ENCODE measurements around the gene MRFAP1L1.
A peak's percentile ranks its signal among the peaks of the same experiment; 100 is the strongest.

Gene MRFAP1L1

GRCh38 chr4:6718932-6719610 is 9.4 kb upstream of the MRFAP1L1 start:
- no peak for DNase-seq (ENCODE audit: low read depth in 1 of 2, low spot score in 1 of 2)
- no peak overlapping the region for H3K4me3 ChIP-seq (replicated peaks; ENCODE audit: insufficient read depth, low read length)
- no peak overlapping the region for H3K27ac ChIP-seq (replicated peaks)
- no peak for TF ChIP-seq SPI1 (IDR thresholded peaks at IDR 0.05; ENCODE audit: borderline replicate concordance, low read depth)
- no peak for TF ChIP-seq GABPA (IDR thresholded peaks at IDR 0.05; ENCODE audit: low read depth)
- TF ChIP-seq CTCF (IDR thresholded peaks at IDR 0.05; ENCODE audit: insufficient read depth, low read length) = no peak
- TF ChIP-seq REST (IDR thresholded peaks at IDR 0.05; ENCODE audit: insufficient replicate concordance, low read depth) = no peak
- TF ChIP-seq POLR2AphosphoS5 (IDR thresholded peaks at IDR 0.05; ENCODE audit: low read depth) = no peak
- H3K27me3 ChIP-seq (ENCODE audit: insufficient read depth, poor library complexity, severe bottlenecking) = no peaks in the 10 kb centered on the region

GRCh38 chr4:6716958-6717655 is 7.4 kb upstream of the MRFAP1L1 start:
- no peak for DNase-seq (ENCODE audit: low read depth in 1 of 2, low spot score in 1 of 2)
- peak overlapping the region; percentile 59 for H3K4me3 ChIP-seq (replicated peaks; ENCODE audit: insufficient read depth, low read length)
- H3K27ac ChIP-seq (replicated peaks) = peak overlapping the region; percentile 85
- H3K27me3 ChIP-seq (ENCODE audit: insufficient read depth, poor library complexity, severe bottlenecking) = no peaks in the 10 kb centered on the region
- no peak for TF ChIP-seq SPI1 (IDR thresholded peaks at IDR 0.05; ENCODE audit: borderline replicate concordance, low read depth)
- no peak for TF ChIP-seq POLR2AphosphoS5 (IDR thresholded peaks at IDR 0.05; ENCODE audit: low read depth)
- no peak for TF ChIP-seq GABPA (IDR thresholded peaks at IDR 0.05; ENCODE audit: low read depth)
- TF ChIP-seq REST (IDR thresholded peaks at IDR 0.05; ENCODE audit: insufficient replicate concordance, low read depth) = no peak
- no peak for TF ChIP-seq CTCF (IDR thresholded peaks at IDR 0.05; ENCODE audit: insufficient read depth, low read length)

- Histone ChIP-seq H3K27ac (replicated peaks) (peak within 1 kb of the TSS; percentile 85), H3K27me3 (ENCODE audit: insufficient read depth, poor library complexity, severe bottlenecking) (no peaks in the 10 kb centered on the region), H3K4me3 (replicated peaks; ENCODE audit: insufficient read depth, low read length) (peak within 1 kb of the TSS; percentile 59)
- TF ChIP-seq POLR2AphosphoS5 (IDR thresholded peaks at IDR 0.05; ENCODE audit: low read depth) (peak; percentile 73), CTCF (IDR thresholded peaks at IDR 0.05; ENCODE audit: insufficient read depth, low read length) (no peak)
- peak; percentile 88 to 96 for DNase-seq (ENCODE audit: low read depth in 1 of 2, low spot score in 1 of 2)
These were observed 6.6 kb upstream of the MRFAP1L1 start, which contains the start of gene BLOC1S4 for GRCh38 chr4:6716018-6716911. BLOC1S4 (plus strand) TSS chr4:6716174; CDS start chr4:6716210, 36 bp downstream.
